ENCODE data around the gene EVI5L.

EVI5L gene

DNA sequence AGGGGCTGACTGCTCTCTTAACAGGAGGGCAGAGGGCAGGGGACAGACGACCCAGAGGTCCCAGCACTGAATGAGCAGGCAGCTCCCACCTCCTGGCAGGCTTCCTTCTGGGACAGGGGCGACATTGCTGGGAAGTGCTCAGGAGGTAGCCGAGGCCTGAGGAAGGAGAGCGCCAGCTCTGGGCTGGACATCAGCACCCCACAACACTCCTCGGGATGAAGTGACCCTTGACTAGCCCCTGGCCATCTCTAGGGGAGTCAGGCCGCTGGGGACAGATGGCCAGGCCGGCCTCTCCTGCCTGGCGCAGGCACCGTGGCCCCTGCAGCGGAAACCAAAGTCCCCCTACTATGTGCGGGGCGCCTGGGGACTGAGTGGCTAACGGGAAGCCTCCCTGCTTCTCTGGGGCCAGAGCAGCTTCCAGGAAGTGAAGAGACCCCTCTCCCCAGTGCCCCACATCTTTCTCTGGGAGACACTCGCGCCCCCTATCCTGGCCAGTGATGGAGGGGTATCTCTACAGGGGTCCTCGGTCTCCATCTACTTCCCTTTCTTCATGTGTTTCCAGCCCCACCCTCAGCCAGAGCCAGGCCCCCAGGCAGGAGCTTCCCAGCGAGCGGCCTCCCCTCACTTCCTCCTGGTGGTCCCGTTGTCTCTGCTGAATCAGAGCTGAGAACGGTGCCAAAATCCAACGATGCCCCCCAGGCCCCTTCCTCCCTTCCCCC is 34.1 kb downstream of the EVI5L start:
- Histone ChIP-seq H3K9me3 (ENCODE audit: control insufficient read depth in 5 of 5, low read length in 5 of 5) (no peaks in the 10 kb centered on the region), H3K27ac (ENCODE audit: low read depth, low read length) (no peak overlapping the region), H3K27me3 (ENCODE audit: control insufficient read depth in 5 of 5, insufficient read depth in 4 of 5, low read length in 5 of 5) (peaks cover 6 to 48% (median 43%) of the 10 kb centered on the region in 5 donors), H3K4me3 (ENCODE audit: low read depth in 1 of 5, low read length in 5 of 5) (no peak overlapping the region), H3K4me1 (ENCODE audit: control insufficient read depth in 5 of 5, insufficient read depth in 5 of 5, low read length in 5 of 5) (peaks cover 0 to 22% (median 16%) of the 10 kb centered on the region in 5 donors), H3K9ac (ENCODE audit: low read length in 5 of 5) (no peak overlapping the region), H3K36me3 (ENCODE audit: control insufficient read depth in 5 of 5, insufficient read depth in 5 of 5, low read length in 5 of 5) (peaks cover 0 to 23% (median 8%) of the 10 kb centered on the region in 5 donors)

DNA sequence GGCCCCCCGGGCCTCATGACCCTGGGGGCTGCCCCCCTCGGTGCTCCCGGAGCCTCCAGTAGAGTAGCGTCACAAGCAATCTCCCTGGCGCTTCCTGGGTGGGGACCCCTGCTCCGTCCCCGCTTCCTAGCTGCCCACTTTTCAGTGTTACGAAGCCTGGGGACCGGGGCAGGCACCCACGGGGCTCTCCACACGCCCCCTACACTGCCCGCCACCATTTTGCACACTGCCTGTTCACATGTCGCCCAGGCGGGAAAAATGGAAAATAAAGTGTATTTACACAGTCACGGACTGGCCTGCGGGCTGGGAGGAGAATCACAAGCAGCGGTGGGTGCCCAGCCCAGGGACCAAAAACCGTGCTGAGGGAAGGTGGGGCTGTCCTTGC is 34.7 kb downstream of the EVI5L start:
- Histone ChIP-seq H3K4me1 (ENCODE audit: control insufficient read depth in 5 of 5, insufficient read depth in 5 of 5, low read length in 5 of 5) (peaks cover 0 to 27% (median 21%) of the 10 kb centered on the region in 5 donors), H3K27ac (ENCODE audit: low read depth, low read length) (no peak overlapping the region), H3K9me3 (ENCODE audit: control insufficient read depth in 5 of 5, low read length in 5 of 5) (no peaks in the 10 kb centered on the region), H3K27me3 (ENCODE audit: control insufficient read depth in 5 of 5, insufficient read depth in 4 of 5, low read length in 5 of 5) (peaks cover 6 to 48% (median 40%) of the 10 kb centered on the region in 5 donors), H3K9ac (ENCODE audit: low read length in 5 of 5) (no peak overlapping the region), H3K36me3 (ENCODE audit: control insufficient read depth in 5 of 5, insufficient read depth in 5 of 5, low read length in 5 of 5) (peaks cover 0 to 17% (median 3%) of the 10 kb centered on the region in 5 donors), H3K4me3 (ENCODE audit: low read depth in 1 of 5, low read length in 5 of 5) (no peak overlapping the region)

DNA sequence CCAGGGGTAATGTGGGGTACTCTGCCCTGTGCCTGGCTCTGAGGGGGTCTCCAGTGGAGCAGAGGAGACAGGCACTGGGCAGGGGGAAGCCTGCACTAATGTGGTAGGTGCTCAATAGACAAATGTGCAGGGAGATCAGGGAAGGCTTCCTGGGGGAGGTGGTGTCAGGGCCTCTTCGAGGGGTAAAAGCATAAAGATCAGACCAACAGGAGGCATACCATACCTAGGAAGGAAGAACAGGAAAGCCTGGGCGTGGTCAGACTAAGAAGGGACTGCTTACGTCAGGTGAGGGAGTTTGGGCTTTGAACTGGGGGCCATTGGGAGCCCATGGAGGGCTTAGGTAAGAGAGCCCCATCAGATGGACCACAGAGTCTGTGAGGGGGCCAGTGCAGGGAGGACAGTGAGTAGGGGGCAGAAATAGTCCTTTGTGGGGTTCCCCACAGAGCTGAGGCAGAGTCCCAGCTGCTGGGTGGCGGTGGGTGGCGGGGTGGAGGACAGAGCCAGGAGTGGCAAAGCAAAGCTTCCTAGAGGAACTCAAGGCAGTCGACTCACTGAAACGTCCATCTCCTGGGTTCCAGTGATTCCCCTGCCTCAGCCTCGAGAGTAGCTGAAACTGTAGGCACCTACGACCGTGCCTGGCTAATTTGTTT is 35.4 kb downstream of the EVI5L start:
- no peak overlapping the region for H3K27ac ChIP-seq (ENCODE audit: low read depth, low read length)
- H3K9ac ChIP-seq (ENCODE audit: low read length in 5 of 5), result no peak overlapping the region
- peaks cover 6 to 46% (median 40%) of the 10 kb centered on the region in 5 donors for H3K27me3 ChIP-seq (ENCODE audit: control insufficient read depth in 5 of 5, insufficient read depth in 4 of 5, low read length in 5 of 5)
- H3K36me3 ChIP-seq (ENCODE audit: control insufficient read depth in 5 of 5, insufficient read depth in 5 of 5, low read length in 5 of 5), result peaks cover 0 to 13% (median 2%) of the 10 kb centered on the region in 5 donors
- no peaks in the 10 kb centered on the region for H3K9me3 ChIP-seq (ENCODE audit: control insufficient read depth in 5 of 5, low read length in 5 of 5)
- peaks cover 0 to 32% (median 22%) of the 10 kb centered on the region in 5 donors for H3K4me1 ChIP-seq (ENCODE audit: control insufficient read depth in 5 of 5, insufficient read depth in 5 of 5, low read length in 5 of 5)
- H3K4me3 ChIP-seq (ENCODE audit: low read depth in 1 of 5, low read length in 5 of 5), result no peak overlapping the region

DNA sequence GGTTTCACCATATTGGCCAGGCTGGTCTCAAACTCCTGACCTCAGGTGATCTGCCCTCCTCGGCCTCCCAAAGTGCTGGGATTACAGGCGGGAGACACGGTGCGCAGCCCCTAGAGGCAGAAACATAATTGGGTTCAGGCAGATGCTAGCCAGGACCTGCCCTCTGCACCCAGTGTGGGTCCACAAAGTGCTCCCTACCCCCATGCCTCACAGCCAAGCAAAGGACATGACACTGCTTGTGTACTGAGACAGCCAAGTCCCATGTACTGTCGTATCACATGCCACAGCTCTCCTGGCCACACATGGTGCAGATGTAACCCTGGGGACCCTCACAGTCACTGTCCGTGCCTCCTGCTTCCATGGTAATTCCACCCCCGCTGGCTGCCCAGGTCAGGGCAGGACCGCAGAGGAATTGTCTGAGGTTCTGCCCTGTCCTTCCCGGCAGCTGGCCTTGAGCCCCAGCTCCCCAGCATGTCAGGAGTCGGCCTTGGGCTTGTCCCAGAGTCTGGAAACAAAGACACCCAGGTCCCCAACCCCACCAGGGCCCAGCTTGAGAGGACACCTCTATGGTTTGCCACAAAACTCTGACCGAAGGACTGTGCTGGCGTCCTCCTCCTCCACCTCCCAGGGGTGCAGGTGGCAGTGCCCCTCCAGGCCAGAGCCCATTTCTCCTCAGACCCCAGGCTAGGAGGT is 36.5 kb downstream of the EVI5L start:
- H3K4me1 ChIP-seq (ENCODE audit: control insufficient read depth in 5 of 5, insufficient read depth in 5 of 5, low read length in 5 of 5), result peaks cover 0 to 36% (median 30%) of the 10 kb centered on the region in 5 donors
- H3K4me3 ChIP-seq (ENCODE audit: low read depth in 1 of 5, low read length in 5 of 5), result no peak overlapping the region
- no peak overlapping the region for H3K27ac ChIP-seq (ENCODE audit: low read depth, low read length)
- no peak overlapping the region for H3K9ac ChIP-seq (ENCODE audit: low read length in 5 of 5)
- no peaks in the 10 kb centered on the region for H3K9me3 ChIP-seq (ENCODE audit: control insufficient read depth in 5 of 5, low read length in 5 of 5)
- H3K36me3 ChIP-seq (ENCODE audit: control insufficient read depth in 5 of 5, insufficient read depth in 5 of 5, low read length in 5 of 5), result peaks cover 0 to 5% (median 0%) of the 10 kb centered on the region in 5 donors
- peaks cover 6 to 35% (median 30%) of the 10 kb centered on the region in 5 donors for H3K27me3 ChIP-seq (ENCODE audit: control insufficient read depth in 5 of 5, insufficient read depth in 4 of 5, low read length in 5 of 5)

DNA sequence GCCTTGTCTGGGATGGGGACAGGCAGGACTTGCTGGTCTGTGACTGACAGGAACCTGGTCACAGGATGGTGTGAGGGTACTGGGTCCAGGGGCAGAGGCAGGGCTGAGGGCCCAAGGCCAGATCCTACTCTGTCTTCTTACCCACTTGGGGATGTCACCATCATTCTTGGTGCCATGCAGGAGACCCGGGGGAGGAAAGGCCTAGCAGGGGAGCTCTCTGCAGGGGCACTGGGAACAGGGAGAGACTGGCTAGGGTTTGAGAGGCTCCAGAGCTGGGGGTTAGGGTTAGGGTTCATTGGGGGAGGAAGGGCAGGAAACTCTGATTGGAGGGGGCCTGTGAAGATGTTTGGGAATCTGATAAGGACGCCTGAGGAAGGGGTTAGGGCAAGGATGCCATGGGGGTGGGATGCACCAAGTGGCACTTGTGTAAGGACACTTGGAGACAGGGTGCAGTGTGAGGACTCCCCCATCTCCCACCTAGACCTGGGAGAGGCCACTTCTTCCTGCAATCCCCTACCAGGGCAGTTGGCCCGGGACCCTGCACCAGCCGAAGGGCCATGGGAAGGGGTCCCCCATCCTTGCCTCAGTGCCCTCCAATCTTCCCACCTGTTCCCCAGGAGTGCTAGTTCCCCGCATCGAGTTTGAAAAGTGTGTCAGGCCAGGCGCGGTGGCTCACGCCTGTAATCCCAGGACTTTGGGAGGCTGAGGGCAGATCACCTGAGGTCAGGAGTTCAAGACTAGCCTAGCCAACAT is 37.2 kb downstream of the EVI5L start:
- Histone ChIP-seq H3K9me3 (ENCODE audit: control insufficient read depth in 5 of 5, low read length in 5 of 5) (no peaks in the 10 kb centered on the region), H3K4me3 (ENCODE audit: low read depth in 1 of 5, low read length in 5 of 5) (no peak overlapping the region), H3K27me3 (ENCODE audit: control insufficient read depth in 5 of 5, insufficient read depth in 4 of 5, low read length in 5 of 5) (peaks cover 6 to 32% (median 30%) of the 10 kb centered on the region in 5 donors), H3K36me3 (ENCODE audit: control insufficient read depth in 5 of 5, insufficient read depth in 5 of 5, low read length in 5 of 5) (peaks cover 0 to 5% (median 0%) of the 10 kb centered on the region in 5 donors), H3K4me1 (ENCODE audit: control insufficient read depth in 5 of 5, insufficient read depth in 5 of 5, low read length in 5 of 5) (peaks cover 0 to 36% (median 30%) of the 10 kb centered on the region in 5 donors), H3K9ac (ENCODE audit: low read length in 5 of 5) (no peak overlapping the region), H3K27ac (ENCODE audit: low read depth, low read length) (no peak overlapping the region)

DNA sequence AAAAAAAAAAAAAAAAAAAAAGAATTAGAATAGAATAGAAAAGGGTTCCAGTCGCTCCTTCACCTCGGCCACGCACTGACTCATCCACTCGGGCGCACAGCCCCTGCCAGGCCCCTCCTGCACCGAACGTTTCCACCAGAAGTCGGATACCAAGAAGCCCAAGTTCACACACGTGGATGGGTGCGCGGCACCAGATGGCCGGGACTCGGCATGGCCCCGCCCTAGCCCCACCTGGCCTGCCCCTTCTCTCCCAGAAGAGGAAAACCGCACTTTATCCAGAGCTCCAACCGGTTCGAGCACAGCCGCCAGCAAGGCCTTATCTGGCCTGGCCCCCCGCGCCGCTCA is 38.3 kb downstream of the EVI5L start:
- Histone ChIP-seq H3K27me3 (ENCODE audit: control insufficient read depth in 5 of 5, insufficient read depth in 4 of 5, low read length in 5 of 5) (peaks cover 13 to 42% (median 39%) of the 10 kb centered on the region in 5 donors), H3K36me3 (ENCODE audit: control insufficient read depth in 5 of 5, insufficient read depth in 5 of 5, low read length in 5 of 5) (peaks cover 0 to 3% (median 0%) of the 10 kb centered on the region in 5 donors), H3K9ac (ENCODE audit: low read length in 5 of 5) (no peak overlapping the region), H3K27ac (ENCODE audit: low read depth, low read length) (no peak overlapping the region), H3K4me3 (ENCODE audit: low read depth in 1 of 5, low read length in 5 of 5) (peak overlapping the region in 3 of 5 donors; percentile 49 to 64 (median 62)), H3K9me3 (ENCODE audit: control insufficient read depth in 5 of 5, low read length in 5 of 5) (no peaks in the 10 kb centered on the region), H3K4me1 (ENCODE audit: control insufficient read depth in 5 of 5, insufficient read depth in 5 of 5, low read length in 5 of 5) (peaks cover 0 to 36% (median 31%) of the 10 kb centered on the region in 5 donors)

DNA sequence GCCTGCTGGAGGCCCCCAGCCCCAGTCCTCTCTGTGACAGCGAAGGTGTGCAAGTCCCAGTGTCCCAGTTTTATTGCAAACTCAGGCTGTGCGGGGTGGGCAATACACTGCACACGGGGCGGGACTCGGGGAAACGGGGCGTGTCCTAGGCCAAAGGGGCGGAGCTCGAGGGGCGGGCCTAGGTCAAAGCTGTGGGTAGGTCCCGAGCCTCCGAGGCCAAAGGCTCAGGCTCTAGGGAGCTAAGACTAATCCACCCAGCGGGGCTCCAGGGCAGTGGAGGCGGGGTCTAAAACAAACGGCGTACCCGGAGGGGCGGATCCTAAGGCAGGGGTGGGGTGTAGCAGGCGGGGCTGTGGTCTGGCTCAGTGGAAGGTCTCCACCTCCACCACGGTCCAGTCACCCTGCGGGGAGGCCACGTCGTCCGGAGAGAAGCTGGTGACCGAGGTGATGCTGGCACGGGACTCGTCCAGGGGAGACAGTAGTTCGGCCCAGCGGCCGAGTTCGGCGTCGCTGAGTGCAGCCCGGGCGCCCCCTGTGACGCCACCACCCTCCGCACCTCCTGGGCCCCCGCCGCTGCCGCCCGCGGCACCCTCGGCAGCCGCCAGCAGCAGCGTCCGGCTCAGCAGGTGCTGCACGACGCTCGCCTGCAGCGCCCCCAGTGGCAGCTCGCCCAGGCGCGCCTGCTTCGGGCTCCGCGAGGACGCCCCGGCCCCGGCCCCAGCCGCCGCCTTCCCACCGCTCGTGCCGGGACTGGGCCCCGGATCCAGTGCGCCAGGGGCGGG is 38.8 kb downstream of the EVI5L start:
- H3K9ac ChIP-seq (ENCODE audit: low read length in 5 of 5), result peak overlapping the region in 1 of 5 donors; percentile 16
- H3K27me3 ChIP-seq (ENCODE audit: control insufficient read depth in 5 of 5, insufficient read depth in 4 of 5, low read length in 5 of 5), result peaks cover 16 to 47% (median 40%) of the 10 kb centered on the region in 5 donors
- H3K4me1 ChIP-seq (ENCODE audit: control insufficient read depth in 5 of 5, insufficient read depth in 5 of 5, low read length in 5 of 5), result peaks cover 0 to 37% (median 31%) of the 10 kb centered on the region in 5 donors
- no peaks in the 10 kb centered on the region for H3K9me3 ChIP-seq (ENCODE audit: control insufficient read depth in 5 of 5, low read length in 5 of 5)
- no peak overlapping the region for H3K27ac ChIP-seq (ENCODE audit: low read depth, low read length)
- no peaks in the 10 kb centered on the region for H3K36me3 ChIP-seq (ENCODE audit: control insufficient read depth in 5 of 5, insufficient read depth in 5 of 5, low read length in 5 of 5)
- peak overlapping the region in 4 of 5 donors; percentile 42 to 64 (median 56) for H3K4me3 ChIP-seq (ENCODE audit: low read depth in 1 of 5, low read length in 5 of 5)

DNA sequence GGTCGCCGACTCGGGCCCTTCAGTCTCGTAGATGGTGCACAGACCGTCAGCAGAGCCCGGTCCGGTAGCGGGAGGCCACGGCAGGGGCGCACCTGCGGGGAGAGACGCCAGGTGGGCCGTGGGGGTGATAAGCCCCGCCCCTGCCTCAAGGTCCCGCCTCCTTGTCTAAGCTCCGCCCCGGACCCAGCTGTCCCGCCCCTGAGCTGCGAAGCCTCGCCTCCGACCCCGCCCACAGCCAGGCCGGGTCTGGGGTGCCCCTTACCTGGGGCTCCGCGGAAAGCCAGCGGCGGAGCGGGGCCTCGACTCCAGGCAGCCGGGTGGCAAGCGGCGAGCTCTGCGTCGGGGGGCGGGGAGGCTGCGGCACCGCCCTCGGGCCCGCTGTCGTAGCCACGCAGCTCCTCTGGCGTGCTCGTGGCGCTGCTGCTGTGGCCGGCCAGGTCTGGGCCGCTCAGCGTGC is 39.5 kb downstream of the EVI5L start:
- no peak overlapping the region for H3K9ac ChIP-seq (ENCODE audit: low read length in 5 of 5)
- H3K36me3 ChIP-seq (ENCODE audit: control insufficient read depth in 5 of 5, insufficient read depth in 5 of 5, low read length in 5 of 5), result no peaks in the 10 kb centered on the region
- H3K4me3 ChIP-seq (ENCODE audit: low read depth in 1 of 5, low read length in 5 of 5), result peak overlapping the region in 3 of 5 donors; percentile 49 to 64 (median 62)
- peaks cover 0 to 42% (median 33%) of the 10 kb centered on the region in 5 donors for H3K4me1 ChIP-seq (ENCODE audit: control insufficient read depth in 5 of 5, insufficient read depth in 5 of 5, low read length in 5 of 5)
- no peaks in the 10 kb centered on the region for H3K9me3 ChIP-seq (ENCODE audit: control insufficient read depth in 5 of 5, low read length in 5 of 5)
- no peak overlapping the region for H3K27ac ChIP-seq (ENCODE audit: low read depth, low read length)
- H3K27me3 ChIP-seq (ENCODE audit: control insufficient read depth in 5 of 5, insufficient read depth in 4 of 5, low read length in 5 of 5), result peaks cover 19 to 45% (median 42%) of the 10 kb centered on the region in 5 donors
